GM12873 (cell line): ENCODE results near the gene KRTAP10-12.

Experiments used
- CTCF ChIP-seq: IDR thresholded peaks from 2 replicates; pipeline ENCODE4 v1.5.1; 2012; ENCODE audit warnings: low read depth, mild to moderate bottlenecking, moderate library complexity, low read length, control low read depth; ENCODE audit not compliant: insufficient read depth; ENCODE audit errors: missing control alignments

KRTAP10-12 gene

GRCh38 chr21:44708213-44708865, 11.4 kb downstream of the KRTAP10-12 start:
- TF ChIP-seq CTCF = no peak

GRCh38 chr21:44708866-44709425, 12.0 kb downstream of the KRTAP10-12 start:
- no peak for TF ChIP-seq CTCF

- no peak for TF ChIP-seq CTCF
Observed at GRCh38 chr21:44709426-44710293, 12.7 kb downstream of the KRTAP10-12 start.

GRCh38 chr21:44710294-44710665, 13.3 kb downstream of the KRTAP10-12 start:
- TF ChIP-seq CTCF = no peak

- no peak for TF ChIP-seq CTCF
Observed at GRCh38 chr21:44710756-44711326, 13.9 kb downstream of the KRTAP10-12 start.

GRCh38 chr21:44711327-44712202, 14.6 kb downstream of the KRTAP10-12 start, which contains the start of gene TSPEAR:
Gene TSPEAR (minus strand): TSS chr21:44711572. CDS start chr21:44711514, 58 bp downstream.
- no peak for TF ChIP-seq CTCF
